Panc1 (cell line): ENCODE data around the gene WT1. TPM values are rescaled to one million over a fixed set of nuclear protein-coding genes. Genes with fewer than 3 reads are reported as not detected.

ENCODE experiments used
- ATAC-seq: fragments of 200-7000 bp; cut with Tn5 transposase; 2 replicates; pipeline ENCODE4 v1.9.1; 2020; ENCODE audit warnings: mild to moderate bottlenecking, moderate library complexity
- Bru-seq: library from RNA; stranded (reverse); fragments of 400-500 nt; gene quantifications from one replicate; lab custom pipeline; 2021; lab: Mats Ljungman, UMichigan
- BruChase-seq, 2 experiments: library from RNA; stranded (reverse); fragments of 400-500 nt; gene quantifications; one replicate each; lab custom pipeline; 2021; lab: Mats Ljungman, UMichigan
- BruUV-seq: library from RNA; stranded (reverse); fragments of 400-500 nt; replicated peaks from 2 replicates; lab custom pipeline; 2021; lab: Mats Ljungman, UMichigan
- CTCF ChIA-PET: fragments of 300-600 bp; sonication (Branson Sonifier 250); formaldehyde crosslinking; loops from one replicate; lab custom pipeline; 2022; ENCODE audit warnings: antibody characterized with exemption; lab: Charles Lee
- POLR2A ChIA-PET: fragments of 300-600 bp; sonication (Branson Sonifier 250); formaldehyde crosslinking; loops from one replicate; lab custom pipeline; 2022; ENCODE audit warnings: antibody characterized with exemption; lab: Charles Lee
- DNase-seq: peaks from one replicate; pipeline ENCODE4 v3.0.0-alpha.2; 2010; ENCODE audit warnings: low read depth, low spot score
- H3K27ac ChIP-seq: 2 replicates; pipeline ENCODE4 v1.5.1; 2011; ENCODE audit warnings: mild to moderate bottlenecking, low read length, inconsistent platforms
- H3K27me3 ChIP-seq: fragments of 200-500 bp; sonication (Bioruptor generic); 2 replicates; pipeline ENCODE4 v1.6.0; 2014; ENCODE audit warnings: low read length, inconsistent platforms; ENCODE audit not compliant: control insufficient read depth, insufficient read depth
- H3K36me3 ChIP-seq: fragments of 200-500 bp; sonication (Bioruptor generic); 2 replicates; pipeline ENCODE4 v1.5.1; 2014; ENCODE audit warnings: inconsistent platforms, mild to moderate bottlenecking, low read length, moderate library complexity; ENCODE audit not compliant: control insufficient read depth, insufficient read depth
- H3K4me1 ChIP-seq: 2 replicates; pipeline ENCODE4 v1.5.1; 2011; ENCODE audit warnings: inconsistent platforms, mild to moderate bottlenecking, low read length, moderate library complexity; ENCODE audit not compliant: control insufficient read depth, insufficient read depth
- H3K4me3 ChIP-seq, 2 experiments: 2 replicates each; pipeline ENCODE4 v1.5.1; 2011 to 2012; ENCODE audit warnings: low read depth in 2 of 2, low read length in 2 of 2, mild to moderate bottlenecking in 2 of 2, inconsistent platforms in 1 of 2, moderate library complexity in 1 of 2
- H3K9me3 ChIP-seq: fragments of 200-500 bp; sonication (Bioruptor generic); 2 replicates; pipeline ENCODE4 v1.5.1; 2014; ENCODE audit warnings: low read depth, mild to moderate bottlenecking, inconsistent platforms, low read length, moderate library complexity; ENCODE audit not compliant: control insufficient read depth, insufficient read depth
- POLR2AphosphoS5 ChIP-seq: IDR thresholded peaks from 2 replicates; pipeline ENCODE4 v1.6.1; 2012; ENCODE audit warnings: mild to moderate bottlenecking, low read depth, low read length, moderate library complexity
- REST ChIP-seq, 2 experiments: IDR thresholded peaks; 2 replicates each; pipeline ENCODE4 v1.6.1; 2011 to 2012; ENCODE audit warnings: low read depth in 2 of 2, control low read depth in 1 of 2, low read length in 1 of 2, mild to moderate bottlenecking in 1 of 2, moderate library complexity in 1 of 2; ENCODE audit not compliant: insufficient read depth in 1 of 2
- SIN3A ChIP-seq: IDR thresholded peaks from 2 replicates; pipeline ENCODE4 v1.6.1; 2012; ENCODE audit warnings: low read depth, mild to moderate bottlenecking, low read length, moderate library complexity, borderline replicate concordance; ENCODE audit not compliant: insufficient read depth
- TCF7L2 ChIP-seq: IDR thresholded peaks from 2 replicates; pipeline ENCODE4 v1.6.1; 2011; ENCODE audit warnings: mild to moderate bottlenecking, low read depth, low read length, inconsistent platforms
- in situ Hi-C: cut with HindIII; loops from 2 replicates; pipeline ENCODE4 v1.10.0; 2016; ENCODE audit warnings: low sequenced_read_pairs, low pct_unique_long_range_greater_than_20kb
- intact Hi-C: fragments of 100-400 bp; cut with micrococcal nuclease; formaldehyde crosslinking; loops from one replicate; pipeline ENCODE4 v1.10.0; 2022; ENCODE audit not compliant: unreplicated experiment
- long read RNA-seq: library from polyadenylated mRNA; unstranded; transcript quantifications from one replicate; pipeline ENCODE4 v2.0.0, GENCODE V29; 2021; ENCODE audit not compliant: unreplicated experiment
- polyA plus RNA-seq: library from polyadenylated mRNA; unstranded; fragments of >200 nt; gene quantifications from one replicate; pipeline ENCODE4 v1.2.1, GENCODE V29; 2012; ENCODE audit warnings: missing spikeins; ENCODE audit not compliant: insufficient read length
- total RNA-seq: library from RNA; stranded (reverse); gene quantifications from one replicate; pipeline ENCODE4 v1.2.1, GENCODE V29; 2021; ENCODE audit not compliant: unreplicated experiment
- TF ChIP-seq, protein P1 (sequence below): fragments of 450-650 bp; IDR thresholded peaks from 2 replicates; pipeline ENCODE4 v1.5.1; 2017; ENCODE audit warnings: mild to moderate bottlenecking

Gene WT1
- total RNA-seq (15.9 TPM), Bru-seq, nascent RNA (percentile 77 among the genes with signal in this experiment), BruChase-seq, experiment 1, labeled RNA remaining after a 2-hour chase (percentile 70 among the genes with signal in this experiment), BruChase-seq, experiment 2, labeled RNA remaining after a 6-hour chase (percentile 62 among the genes with signal in this experiment)
- polyA plus RNA-seq = 16.7 TPM
- long read RNA-seq, partial matches to known transcripts = 5 of 13 reads
- long read RNA-seq, other reads (novel, unspliced or antisense) = 3 of 13 reads

GRCh38 chr11:32435511-32435941, at the start of gene WT1:
Gene WT1 (minus strand): TSS chr11:32435539.
- TF ChIP-seq SIN3A (0 out of 2 replicates have a peak, but pooled peaks have one; percentile 46), POLR2AphosphoS5 (peak; percentile 25; the same call in 1 of the 2 replicates), REST (IDR thresholded peaks at IDR 0.05; ENCODE audit: insufficient read depth in 1 of 2, low read depth in 2 of 2, low read length in 1 of 2) (no peak)
- TF ChIP-seq, protein P1, sequence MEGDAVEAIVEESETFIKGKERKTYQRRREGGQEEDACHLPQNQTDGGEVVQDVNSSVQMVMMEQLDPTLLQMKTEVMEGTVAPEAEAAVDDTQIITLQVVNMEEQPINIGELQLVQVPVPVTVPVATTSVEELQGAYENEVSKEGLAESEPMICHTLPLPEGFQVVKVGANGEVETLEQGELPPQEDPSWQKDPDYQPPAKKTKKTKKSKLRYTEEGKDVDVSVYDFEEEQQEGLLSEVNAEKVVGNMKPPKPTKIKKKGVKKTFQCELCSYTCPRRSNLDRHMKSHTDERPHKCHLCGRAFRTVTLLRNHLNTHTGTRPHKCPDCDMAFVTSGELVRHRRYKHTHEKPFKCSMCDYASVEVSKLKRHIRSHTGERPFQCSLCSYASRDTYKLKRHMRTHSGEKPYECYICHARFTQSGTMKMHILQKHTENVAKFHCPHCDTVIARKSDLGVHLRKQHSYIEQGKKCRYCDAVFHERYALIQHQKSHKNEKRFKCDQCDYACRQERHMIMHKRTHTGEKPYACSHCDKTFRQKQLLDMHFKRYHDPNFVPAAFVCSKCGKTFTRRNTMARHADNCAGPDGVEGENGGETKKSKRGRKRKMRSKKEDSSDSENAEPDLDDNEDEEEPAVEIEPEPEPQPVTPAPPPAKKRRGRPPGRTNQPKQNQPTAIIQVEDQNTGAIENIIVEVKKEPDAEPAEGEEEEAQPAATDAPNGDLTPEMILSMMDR = no peak; the same call in 1 of the 2 replicates
- DNase-seq (no peak), ATAC-seq (peak; percentile 83)
- BruUV-seq = no TSS peak
- Histone ChIP-seq H3K27me3 (no peaks in the 10 kb centered on the region), H3K36me3 (no peaks in the 10 kb centered on the region), H3K9me3 (no peaks in the 10 kb centered on the region), H3K4me1 (peaks cover 7% of the 10 kb centered on the region), H3K4me3 (peak within 1 kb of the TSS; percentile 50 to 78), H3K27ac (peak within 1 kb of the TSS; percentile 88)
- in situ Hi-C loops (no loop called here), intact Hi-C loops (loop anchor here (2.0 kb wide), 1 partner anchor 149 kb away; no protein-coding TSS in a partner anchor)
- POLR2A ChIA-PET = interaction anchor here (0.7 kb wide), 1 partner anchor 927 kb away, joined by 3 read pairs; no protein-coding TSS in a partner anchor
- CTCF ChIA-PET = interaction anchor here (0.6 kb wide), 1 partner anchor 19 kb away, joined by 4 read pairs; no protein-coding TSS in a partner anchor

- Histone ChIP-seq H3K27ac (no peak overlapping the region), H3K9me3 (no peaks in the 10 kb centered on the region), H3K36me3 (no peaks in the 10 kb centered on the region), H3K4me1 (no peaks in the 10 kb centered on the region), H3K27me3 (peaks cover 3% of the 10 kb centered on the region), H3K4me3 (no peak overlapping the region)
- intact Hi-C loops = no loop called here
- CTCF ChIA-PET = no interaction called here
- POLR2A ChIA-PET = no interaction called here
- no peak for DNase-seq
- in situ Hi-C loops = no loop called here
- ATAC-seq = no peak
- BruUV-seq = no TSS peak
- TF ChIP-seq TCF7L2 (no peak), SIN3A (no peak), REST (IDR thresholded peaks at IDR 0.05; ENCODE audit: insufficient read depth in 1 of 2, low read depth in 2 of 2, low read length in 1 of 2) (no peak), POLR2AphosphoS5 (no peak)
- TF ChIP-seq, protein P1 = no peak
Observed at GRCh38 chr11:32479291-32479690, 44.0 kb upstream of the WT1 start.
